Epithelial cell of prostate (primary cell): ENCODE data around the gene BLOC1S3.

ENCODE experiments used
- DNase-seq: peaks from one replicate; pipeline ENCODE4 v3.0.0-alpha.2; 2011; ENCODE audit warnings: low read depth, low spot score
- H3K27ac ChIP-seq: fragments of 450-650 bp; 2 replicates; pipeline ENCODE4 v1.5.1; 2017; ENCODE audit warnings: mild to moderate bottlenecking

Gene BLOC1S3

GRCh38 chr19:45178262-45179071 lies at the start of gene BLOC1S3:
TSS of gene BLOC1S3 (plus strand) at chr19:45178784. CDS start at chr19:45179297, 513 bp downstream.
- H3K27ac ChIP-seq: peak within 1 kb of the TSS; percentile 99
- DNase-seq: peak; percentile 100

GRCh38 chr19:45128806-45129205 lies 49.8 kb upstream of the BLOC1S3 start:
- no peak for DNase-seq
- H3K27ac ChIP-seq: no peak overlapping the region

- no peak overlapping the region for H3K27ac ChIP-seq
- DNase-seq: no peak
Measured at GRCh38 chr19:45130236-45130635, 48.3 kb upstream of the BLOC1S3 start.

GRCh38 chr19:45130888-45131615 lies 47.5 kb upstream of the BLOC1S3 start:
- DNase-seq: no peak
- H3K27ac ChIP-seq: no peak overlapping the region

- no peak overlapping the region for H3K27ac ChIP-seq
- no peak for DNase-seq
Measured at GRCh38 chr19:45133661-45134060, 44.9 kb upstream of the BLOC1S3 start.

GRCh38 chr19:45135176-45135885 lies 43.3 kb upstream of the BLOC1S3 start:
- no peak overlapping the region for H3K27ac ChIP-seq
- DNase-seq: no peak

- no peak for DNase-seq
- H3K27ac ChIP-seq: no peak overlapping the region
Measured at GRCh38 chr19:45136507-45137178, 41.9 kb upstream of the BLOC1S3 start.

- no peak overlapping the region for H3K27ac ChIP-seq
Measured at GRCh38 chr19:45137179-45137761, 41.3 kb upstream of the BLOC1S3 start.

GRCh38 chr19:45138303-45138751 lies 40.3 kb upstream of the BLOC1S3 start:
- no peak for DNase-seq
- no peak overlapping the region for H3K27ac ChIP-seq

More at GRCh38 chr19:45137179-45137761, 41.3 kb upstream of the BLOC1S3 start:
- DNase-seq: no peak

GRCh38 chr19:45139286-45140143 lies 39.1 kb upstream of the BLOC1S3 start:
- no peak overlapping the region for H3K27ac ChIP-seq
- DNase-seq: no peak

GRCh38 chr19:45140144-45140503 lies 38.5 kb upstream of the BLOC1S3 start:
- no peak overlapping the region for H3K27ac ChIP-seq
- no peak for DNase-seq

GRCh38 chr19:45140533-45140932 lies 38.1 kb upstream of the BLOC1S3 start:
- no peak overlapping the region for H3K27ac ChIP-seq
- DNase-seq: no peak

GRCh38 chr19:45141203-45141900 lies 37.2 kb upstream of the BLOC1S3 start:
- no peak for DNase-seq
- no peak overlapping the region for H3K27ac ChIP-seq

GRCh38 chr19:45142016-45142725 lies 36.4 kb upstream of the BLOC1S3 start:
- H3K27ac ChIP-seq: no peak overlapping the region
- no peak for DNase-seq

GRCh38 chr19:45142726-45143110 lies 35.9 kb upstream of the BLOC1S3 start:
- no peak for DNase-seq
- H3K27ac ChIP-seq: no peak overlapping the region

- H3K27ac ChIP-seq: no peak overlapping the region
- no peak for DNase-seq
Measured at GRCh38 chr19:45144431-45145269, 33.9 kb upstream of the BLOC1S3 start.
